ENCODE data around the gene MAD1L1.
A peak's percentile ranks its signal among the peaks of the same experiment; 100 is the strongest.
"Not testable (repeated sequence)": the region's sequence is repeated elsewhere in the genome, so short reads cannot be mapped to it uniquely, and the experiment has no call there.

Gene MAD1L1

GRCh38 chr7:2232766-2233520 is at the start of gene MAD1L1:
Gene MAD1L1 (minus strand): TSS chr7:2232945. CDS start chr7:2230133, 2,812 bp downstream.
- DNase-seq = peak; percentile 90 to 92

GRCh38 chr7:2282185-2282751 is 49.5 kb upstream of the MAD1L1 start:
- no peak for DNase-seq

- DNase-seq = no peak
These were observed 48.8 kb upstream of the MAD1L1 start for GRCh38 chr7:2281541-2281940.

GRCh38 chr7:2280424-2280823 is 47.7 kb upstream of the MAD1L1 start:
- no peak for DNase-seq

- DNase-seq = no peak
These were observed 47.2 kb upstream of the MAD1L1 start for GRCh38 chr7:2279896-2280295.

- no peak for DNase-seq
These were observed 45.3 kb upstream of the MAD1L1 start for GRCh38 chr7:2278026-2278425.

GRCh38 chr7:2276107-2276506 is 43.4 kb upstream of the MAD1L1 start:
- no peak for DNase-seq

- DNase-seq = no peak
These were observed 42.4 kb upstream of the MAD1L1 start for GRCh38 chr7:2275101-2275500.

GRCh38 chr7:2274666-2275065 is 41.9 kb upstream of the MAD1L1 start:
- no peak for DNase-seq

- DNase-seq = no peak
These were observed 41.1 kb upstream of the MAD1L1 start for GRCh38 chr7:2273866-2274265.

GRCh38 chr7:2272031-2272430 is 39.3 kb upstream of the MAD1L1 start:
- DNase-seq = no peak

GRCh38 chr7:2271273-2272026 is 38.7 kb upstream of the MAD1L1 start:
- no peak for DNase-seq

GRCh38 chr7:2270495-2270894 is 37.8 kb upstream of the MAD1L1 start:
- DNase-seq = no peak

- DNase-seq = no peak
These were observed 37.3 kb upstream of the MAD1L1 start for GRCh38 chr7:2269991-2270460.

GRCh38 chr7:2269089-2269990 is 36.6 kb upstream of the MAD1L1 start:
- not testable (repeated sequence) for DNase-seq

- no peak for DNase-seq
These were observed 34.2 kb upstream of the MAD1L1 start for GRCh38 chr7:2266911-2267310.

- no peak for DNase-seq
These were observed 31.4 kb upstream of the MAD1L1 start for GRCh38 chr7:2264158-2264557.

- no peak for DNase-seq
These were observed 30.4 kb upstream of the MAD1L1 start for GRCh38 chr7:2263176-2263575.

GRCh38 chr7:2261611-2262010 is 28.9 kb upstream of the MAD1L1 start:
- DNase-seq = no peak

- no peak for DNase-seq
These were observed 28.1 kb upstream of the MAD1L1 start for GRCh38 chr7:2260820-2261219.

- DNase-seq = no peak
These were observed 26.7 kb upstream of the MAD1L1 start for GRCh38 chr7:2259480-2259879.

- no peak for DNase-seq
These were observed 26.1 kb upstream of the MAD1L1 start for GRCh38 chr7:2258661-2259365.
